Measurements from ENCODE around the gene PTPRB. TPM values are rescaled to one million over a fixed set of nuclear protein-coding genes. Genes with fewer than 3 reads are reported as not detected.
A peak's percentile ranks its signal among the peaks of the same experiment; 100 is the strongest.

PTPRB gene
- polyA plus RNA-seq, 3 donors, result 17.6 to 18.6 (median 17.9) TPM

DNA sequence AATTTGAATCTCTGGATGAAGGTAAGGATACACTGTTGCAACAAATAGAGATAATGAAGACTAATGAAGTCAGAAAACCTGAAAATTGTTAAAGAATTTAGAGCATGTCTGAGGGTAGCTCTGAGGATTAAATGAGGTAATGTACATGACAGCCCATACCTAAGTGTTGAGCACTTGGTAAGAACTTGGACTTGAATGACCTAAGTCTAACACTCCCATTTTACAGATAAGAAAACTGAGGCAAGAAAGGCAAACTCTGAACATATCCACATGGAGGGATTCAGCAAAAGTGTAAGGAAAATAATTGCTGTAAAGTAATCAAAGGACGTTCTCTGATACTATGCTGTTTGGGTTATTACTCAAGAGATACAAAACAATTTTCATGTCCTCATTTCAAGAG, 29.0 kb downstream of the PTPRB start:
- DNase-seq (ENCODE audit: extremely low read depth in 1 of 11, low read depth in 9 of 11, low spot score in 4 of 11), result no peak

DNA sequence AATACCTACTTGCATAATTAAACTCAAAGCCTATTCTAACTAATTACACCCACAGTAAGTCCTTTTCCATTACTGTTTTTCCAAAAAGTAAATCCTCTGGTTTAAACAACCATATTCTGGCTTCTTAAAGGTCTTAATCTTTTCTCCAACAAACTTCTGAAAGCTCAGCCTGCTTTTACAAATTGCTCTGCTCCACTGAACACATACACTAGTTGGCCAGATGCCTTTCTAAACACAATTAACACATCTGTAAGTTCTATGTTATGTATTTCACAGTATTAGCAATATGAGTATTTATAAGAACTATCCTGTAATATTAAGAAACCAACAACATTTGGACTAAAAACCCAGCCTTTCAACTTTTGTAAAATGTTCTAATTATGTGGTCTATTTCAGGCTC, 30.1 kb downstream of the PTPRB start:
- DNase-seq (ENCODE audit: extremely low read depth in 1 of 11, low read depth in 9 of 11, low spot score in 4 of 11), result no peak

DNA sequence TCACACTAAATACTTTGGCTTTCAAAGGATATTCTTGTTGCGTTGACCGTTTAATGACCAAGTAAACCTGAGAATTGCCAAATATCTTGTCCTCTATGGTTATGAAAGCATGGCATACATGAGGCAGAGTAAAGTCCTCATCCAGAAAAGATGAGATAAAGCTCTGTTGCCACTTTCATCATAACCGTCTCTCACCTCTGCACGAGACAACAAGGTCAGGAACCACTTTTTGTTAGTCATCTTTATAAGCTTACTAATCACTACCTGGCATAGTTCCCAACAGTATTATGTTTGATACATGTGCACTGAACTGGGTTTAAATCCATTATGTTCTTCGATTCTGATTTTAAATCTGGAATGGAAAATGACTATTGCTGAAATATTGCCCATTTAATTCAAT, 31.3 kb downstream of the PTPRB start:
- no peak for DNase-seq (ENCODE audit: extremely low read depth in 1 of 11, low read depth in 9 of 11, low spot score in 4 of 11)

DNA sequence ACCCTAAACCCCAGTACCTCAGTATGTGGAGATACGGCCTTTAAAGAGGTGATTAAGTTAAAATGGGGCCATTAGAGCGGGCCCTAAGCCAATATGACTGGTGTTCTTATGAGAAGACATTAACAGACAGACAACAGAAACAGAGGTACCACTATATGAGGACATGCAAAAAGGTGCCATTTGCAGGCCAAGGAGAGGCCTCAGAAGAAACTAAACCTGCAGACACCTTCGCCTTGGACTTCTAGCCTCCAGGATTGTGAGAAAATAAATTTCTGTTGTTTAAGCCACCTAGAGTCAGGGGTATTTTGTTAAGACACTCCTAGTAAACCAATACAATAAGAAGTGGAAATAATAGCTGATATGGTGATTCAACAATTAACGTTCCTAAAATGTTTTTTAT, 32.6 kb downstream of the PTPRB start:
- no peak for DNase-seq (ENCODE audit: extremely low read depth in 1 of 11, low read depth in 9 of 11, low spot score in 4 of 11)

DNA sequence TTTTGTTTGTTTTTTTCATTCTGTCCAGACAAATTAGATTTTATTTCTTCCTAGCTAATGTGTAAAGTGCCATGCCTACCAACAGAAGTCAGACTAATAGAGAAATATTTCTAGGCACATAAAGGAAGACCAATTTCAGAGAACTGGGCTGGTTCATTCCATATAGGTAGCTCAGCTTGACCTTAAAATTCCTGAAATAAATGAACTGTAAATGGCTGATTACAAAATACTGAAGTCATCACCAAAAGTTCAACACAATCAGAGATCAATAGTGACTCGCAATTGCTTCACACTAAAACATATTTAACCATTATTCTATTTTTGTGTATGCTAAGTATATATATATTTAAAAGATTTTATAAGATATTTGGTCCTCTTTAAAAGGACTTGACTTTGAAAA, 34.2 kb downstream of the PTPRB start:
- no peak for DNase-seq (ENCODE audit: extremely low read depth in 1 of 11, low read depth in 9 of 11, low spot score in 4 of 11)

DNA sequence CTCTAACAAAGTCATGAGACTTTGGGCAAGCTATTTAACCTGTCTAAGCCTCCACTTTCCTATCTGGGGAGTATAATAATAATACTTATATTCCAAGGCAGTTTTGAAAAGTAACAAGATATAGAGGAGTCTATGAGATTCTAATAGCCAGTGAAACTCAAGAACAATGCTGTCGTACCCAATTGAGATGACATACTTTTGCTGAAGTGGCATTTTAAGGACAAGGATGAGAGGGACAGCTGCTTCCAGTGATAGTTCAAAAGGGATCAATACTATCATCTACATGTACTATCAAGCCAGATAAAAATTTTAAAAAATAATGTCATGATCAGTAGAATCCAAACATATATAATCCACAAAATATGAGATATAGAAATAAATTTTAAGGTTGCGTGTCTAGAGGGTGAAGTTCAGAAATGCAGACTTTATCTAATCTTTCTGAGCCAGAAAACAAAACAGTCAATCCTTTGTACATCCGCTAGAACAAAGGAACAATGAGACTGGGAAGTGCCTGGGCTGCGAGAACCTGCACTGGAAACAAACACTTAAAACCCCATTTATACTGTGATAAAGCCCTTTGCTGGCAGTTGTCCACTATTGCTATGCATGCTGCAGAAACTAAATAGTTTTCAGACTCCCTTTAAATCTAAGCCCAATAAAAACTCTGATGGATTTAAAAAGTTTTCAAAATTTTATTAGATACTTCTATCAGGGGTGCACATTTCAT, 38.6 kb downstream of the PTPRB start:
- no peak for DNase-seq (ENCODE audit: extremely low read depth in 1 of 11, low read depth in 9 of 11, low spot score in 4 of 11)

DNA sequence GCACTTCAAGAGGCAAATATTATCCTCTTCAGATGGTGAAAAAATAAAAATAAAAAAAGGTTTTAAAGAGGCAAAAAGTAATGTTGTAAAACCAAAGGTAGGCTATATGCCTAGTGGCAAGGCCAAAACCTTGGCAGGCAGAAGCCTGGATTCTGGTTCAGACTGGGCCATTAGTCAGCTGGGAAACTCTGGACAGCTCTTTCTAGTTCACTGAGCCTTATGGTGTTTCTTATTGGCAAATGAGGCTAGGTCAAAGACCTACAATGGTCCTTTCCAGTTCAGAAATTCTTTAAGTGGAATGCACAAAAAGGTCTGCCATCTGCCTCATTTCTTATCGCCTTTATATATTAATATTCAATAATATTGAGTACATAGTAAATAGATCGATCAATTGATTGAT, 44.6 kb downstream of the PTPRB start:
- DNase-seq (ENCODE audit: extremely low read depth in 1 of 11, low read depth in 9 of 11, low spot score in 4 of 11), result no peak

DNA sequence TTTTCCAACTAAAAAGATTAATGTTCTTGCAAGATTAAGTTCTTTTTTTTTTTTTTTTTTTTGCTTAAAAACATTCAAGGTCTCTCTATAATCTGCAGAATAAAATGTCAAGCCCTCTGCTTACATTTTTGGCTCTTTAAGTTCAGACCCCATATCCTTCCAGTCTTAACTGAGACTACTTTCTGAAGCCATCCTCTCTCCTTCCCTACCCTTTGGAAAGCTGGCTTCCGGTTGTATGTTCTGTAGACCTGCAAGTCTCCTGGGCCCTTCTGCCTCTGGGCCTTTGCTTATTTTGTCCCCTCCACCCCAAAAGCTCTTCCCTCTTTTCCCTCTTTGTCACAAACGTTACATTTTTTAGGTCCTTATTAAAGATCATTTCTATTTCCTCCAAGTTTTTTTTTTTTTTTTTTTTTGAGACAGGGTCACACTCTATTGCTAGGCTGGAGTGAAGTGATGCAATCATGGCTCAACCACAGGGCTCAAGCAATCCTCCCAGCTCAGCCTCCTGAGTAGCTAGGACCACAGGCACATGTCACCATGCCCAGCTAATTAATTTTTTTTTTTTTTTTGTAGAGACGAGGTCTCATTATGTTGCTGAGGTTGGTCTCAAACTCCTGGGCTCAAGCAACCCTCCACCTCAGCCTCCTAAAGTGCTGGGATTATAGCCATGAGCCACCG, 46.5 kb downstream of the PTPRB start:
- no peak for DNase-seq (ENCODE audit: extremely low read depth in 1 of 11, low read depth in 9 of 11, low spot score in 4 of 11)

DNA sequence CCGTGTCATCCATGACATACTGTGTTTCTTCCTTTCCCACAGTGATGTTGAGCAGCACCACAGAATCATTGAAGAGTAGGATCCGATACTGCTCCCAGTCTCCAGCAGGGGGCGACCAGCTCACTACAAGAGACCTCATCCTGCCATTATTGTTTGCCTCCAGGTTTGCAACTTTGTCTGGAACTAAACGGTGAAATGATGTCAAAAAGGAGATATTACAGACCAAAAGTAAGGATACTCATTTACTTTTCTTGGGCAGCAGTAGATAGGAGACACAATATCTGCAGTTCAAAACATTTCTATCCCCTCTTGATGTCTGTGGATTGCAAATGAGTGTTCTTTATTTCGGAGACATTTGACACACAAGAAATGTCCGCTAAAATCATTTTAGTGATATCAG, 47.2 kb downstream of the PTPRB start:
- DNase-seq (ENCODE audit: extremely low read depth in 1 of 11, low read depth in 9 of 11, low spot score in 4 of 11), result peak in 5 of 11 donors; percentile 22 to 57 (median 49)

DNA sequence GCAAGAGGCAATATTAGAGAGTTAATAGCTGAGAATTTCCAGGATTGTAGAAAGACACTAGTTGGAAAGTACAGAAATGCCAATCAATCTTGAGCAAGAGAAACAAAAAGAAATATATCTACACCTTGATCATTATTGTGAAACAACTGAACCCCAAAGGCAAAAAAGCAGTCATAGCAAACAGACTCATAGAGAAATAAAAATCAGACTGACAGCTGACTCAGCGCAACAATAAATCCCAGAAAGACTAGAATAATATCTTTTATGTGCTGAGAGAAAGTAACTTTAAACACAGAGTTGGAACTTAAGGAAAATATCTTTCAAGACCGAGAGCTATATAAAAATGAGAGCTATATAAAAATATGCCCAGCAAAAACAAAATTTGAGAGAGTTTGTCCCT, 52.9 kb downstream of the PTPRB start:
- DNase-seq (ENCODE audit: extremely low read depth in 1 of 11, low read depth in 9 of 11, low spot score in 4 of 11), result no peak

DNA sequence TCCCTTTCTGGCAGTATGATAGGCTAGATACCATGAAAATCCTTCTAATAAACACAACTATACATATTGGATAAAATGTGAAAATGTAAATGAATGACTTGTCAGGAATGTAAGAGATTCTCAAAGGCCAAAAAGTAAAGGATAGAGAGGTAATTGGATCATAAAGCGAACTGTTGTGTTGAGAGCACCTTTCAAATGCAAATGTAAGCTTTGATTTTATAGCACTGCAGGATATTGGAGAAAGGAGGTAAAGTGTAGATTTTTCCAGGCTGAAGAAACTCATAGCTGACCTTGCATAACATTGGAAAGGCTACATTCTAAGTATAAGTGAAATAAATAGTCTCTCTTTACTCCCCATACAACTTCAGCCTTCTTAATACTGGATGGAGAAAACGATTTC, 54.0 kb downstream of the PTPRB start:
- DNase-seq (ENCODE audit: extremely low read depth in 1 of 11, low read depth in 9 of 11, low spot score in 4 of 11), result no peak

DNA sequence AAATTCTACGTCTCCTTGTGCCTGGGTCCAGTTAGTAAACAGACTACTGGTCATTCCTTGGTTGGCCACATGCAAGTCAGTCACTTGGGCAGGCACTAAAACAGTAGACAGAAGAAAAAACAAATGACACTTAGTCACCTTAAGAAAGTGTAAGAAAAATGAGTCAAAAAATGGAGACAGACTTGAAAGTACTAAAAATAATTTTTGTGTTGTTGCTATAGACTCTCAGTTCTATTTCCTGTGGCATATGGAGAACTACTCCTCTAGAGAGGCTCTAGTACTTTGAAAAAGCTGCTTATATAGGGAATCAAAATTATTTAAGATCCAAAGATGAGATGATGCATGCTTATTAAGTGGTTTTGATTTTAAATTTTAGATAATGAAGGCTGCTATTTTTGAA, 56.0 kb downstream of the PTPRB start:
- no peak for DNase-seq (ENCODE audit: extremely low read depth in 1 of 11, low read depth in 9 of 11, low spot score in 4 of 11)

DNA sequence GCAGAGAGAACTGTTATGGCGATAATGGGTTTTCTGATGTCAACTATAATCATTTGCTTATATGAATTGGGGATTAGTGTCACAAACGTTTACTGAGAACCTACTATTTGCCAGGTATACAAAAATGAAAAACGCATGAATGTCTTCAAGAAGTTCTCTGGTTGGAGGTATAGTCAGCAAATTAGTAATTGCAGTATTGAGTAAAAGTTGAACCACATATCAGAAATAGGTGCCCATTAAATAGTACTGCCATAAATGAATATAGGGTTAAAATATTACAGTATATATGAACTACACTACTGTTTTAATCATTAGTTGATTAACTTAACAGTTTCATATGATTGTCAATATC, 60.0 kb downstream of the PTPRB start:
- no peak for DNase-seq (ENCODE audit: extremely low read depth in 1 of 11, low read depth in 9 of 11, low spot score in 4 of 11)

DNA sequence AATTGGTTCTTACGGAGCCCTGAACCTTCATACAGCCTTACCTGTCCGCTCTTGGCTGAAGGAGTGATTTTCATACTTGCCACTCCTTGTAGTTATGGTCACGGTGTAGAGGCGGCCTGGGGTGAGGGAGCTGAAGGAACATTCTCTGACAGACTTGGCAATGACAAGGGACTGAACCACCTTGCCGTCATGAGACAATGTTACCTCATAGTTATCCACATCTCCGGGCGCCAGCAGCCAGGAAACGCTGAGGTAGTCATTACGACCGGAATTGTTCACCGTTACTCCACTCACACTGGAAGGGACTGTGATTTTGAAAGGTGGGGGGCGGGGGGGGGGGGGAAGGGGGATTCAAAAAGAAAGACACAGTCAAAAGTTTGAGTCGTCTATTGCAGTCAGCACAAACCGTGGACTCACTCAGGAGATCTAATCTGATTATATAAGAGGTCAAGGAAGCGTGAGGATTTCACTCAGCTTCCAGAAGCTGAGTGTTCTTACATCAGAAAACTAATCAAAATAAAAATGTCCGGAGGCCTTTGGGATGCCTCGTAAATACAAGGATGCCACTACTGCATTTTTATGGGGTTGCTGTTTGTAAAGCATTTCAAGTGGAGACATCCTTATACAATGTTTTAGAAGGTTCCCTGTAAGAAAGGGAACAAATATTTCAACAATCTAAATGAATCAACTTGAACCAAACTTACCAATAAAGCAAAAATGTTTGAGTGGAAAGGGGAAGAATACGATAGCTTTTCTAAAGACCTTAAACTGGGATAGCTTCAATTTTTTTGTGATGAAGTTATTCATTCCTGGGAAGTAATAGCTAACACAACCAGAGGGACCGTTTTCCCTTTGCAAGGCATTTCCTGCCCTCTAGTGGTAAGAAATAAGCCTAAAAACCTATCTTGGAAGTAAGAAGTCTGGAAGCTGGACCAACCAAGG, 60.6 kb downstream of the PTPRB start:
- DNase-seq (ENCODE audit: extremely low read depth in 1 of 11, low read depth in 9 of 11, low spot score in 4 of 11), result peak; percentile 45 to 80 (median 58)

DNA sequence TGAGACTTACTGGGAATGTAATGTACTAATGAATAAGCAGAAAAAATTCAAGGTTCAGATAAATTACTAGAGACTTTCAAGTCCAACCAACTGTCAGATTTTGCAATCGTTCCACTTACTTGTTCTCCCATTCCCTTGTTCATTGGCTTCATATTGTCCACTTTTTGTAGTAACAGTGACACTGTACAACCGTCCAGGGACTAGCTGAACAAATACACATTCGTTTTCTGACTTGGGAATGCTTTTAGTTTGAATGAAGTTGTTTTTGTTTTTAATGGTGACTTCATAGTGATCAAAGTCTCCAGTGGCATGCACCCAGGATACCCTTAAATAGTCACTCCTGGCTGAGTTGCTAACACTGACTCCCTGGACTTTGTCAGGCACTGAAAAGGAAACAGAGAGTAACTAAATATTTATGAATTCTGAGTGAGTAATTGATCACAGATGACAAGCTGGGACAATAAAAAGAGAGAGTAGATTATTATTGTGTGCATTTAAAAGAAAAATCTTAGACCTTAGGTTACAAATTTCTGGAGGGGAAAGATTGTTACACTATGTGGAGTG, 65.4 kb downstream of the PTPRB start:
- DNase-seq (ENCODE audit: extremely low read depth in 1 of 11, low read depth in 9 of 11, low spot score in 4 of 11), result no peak

DNA sequence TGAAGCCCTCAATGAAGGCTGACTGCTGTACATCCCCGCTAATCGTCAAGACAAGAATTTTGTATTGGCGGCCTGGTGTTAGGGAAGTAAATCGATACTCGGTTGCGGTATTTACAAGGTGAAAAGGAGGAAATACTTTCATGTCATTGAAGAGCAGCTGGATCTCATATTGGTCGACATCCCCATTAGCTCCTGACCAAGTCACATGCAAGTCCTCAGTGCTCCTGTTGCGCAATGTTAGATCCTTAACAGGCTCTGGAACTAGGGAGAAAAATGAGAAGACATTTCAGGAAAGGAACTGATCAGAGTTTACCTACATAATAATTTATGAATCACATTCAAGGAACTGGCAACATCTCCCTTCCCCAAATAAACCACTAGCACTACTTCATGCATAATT, 66.2 kb downstream of the PTPRB start:
- no peak for DNase-seq (ENCODE audit: extremely low read depth in 1 of 11, low read depth in 9 of 11, low spot score in 4 of 11)

DNA sequence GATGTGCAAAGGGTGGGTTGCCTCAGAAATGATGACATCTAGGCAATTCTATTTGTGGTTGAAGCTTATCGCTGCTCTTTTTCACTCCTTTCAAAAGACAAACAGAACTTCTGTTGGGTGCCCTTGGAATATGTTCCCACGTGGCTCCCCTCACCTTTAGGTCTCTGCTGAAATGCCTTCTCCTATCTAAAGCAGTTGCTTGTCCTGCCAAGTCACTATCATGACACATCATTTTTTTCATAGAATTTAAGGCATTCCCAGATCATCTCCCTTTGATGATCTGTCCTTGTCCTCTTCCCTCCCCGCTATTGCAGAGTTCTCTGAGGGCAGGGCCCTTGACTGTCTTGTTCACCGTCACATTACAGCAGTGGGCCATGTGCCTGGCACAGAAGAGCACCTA, 75.7 kb downstream of the PTPRB start:
- no peak for DNase-seq (ENCODE audit: extremely low read depth in 1 of 11, low read depth in 9 of 11, low spot score in 4 of 11)

DNA sequence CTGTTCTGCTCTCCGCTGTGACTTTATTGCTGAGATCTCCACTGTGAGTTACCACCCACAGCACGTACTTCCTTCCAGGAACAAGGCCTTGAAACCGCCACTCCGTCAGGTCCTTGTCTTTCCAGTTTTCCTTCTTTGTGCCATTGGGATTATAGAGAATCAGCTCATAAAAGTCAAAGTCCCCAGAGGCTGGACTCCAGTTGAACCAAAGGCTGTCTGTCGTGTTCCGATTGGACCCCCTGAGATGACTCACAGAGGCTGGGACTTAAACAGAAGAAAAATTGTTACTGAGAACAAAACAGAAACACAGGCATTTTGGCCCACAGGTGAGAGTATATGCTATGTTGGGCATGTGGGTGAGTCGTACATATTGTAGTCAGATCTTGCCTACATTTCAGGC, 76.6 kb downstream of the PTPRB start:
- no peak for DNase-seq (ENCODE audit: extremely low read depth in 1 of 11, low read depth in 9 of 11, low spot score in 4 of 11)

DNA sequence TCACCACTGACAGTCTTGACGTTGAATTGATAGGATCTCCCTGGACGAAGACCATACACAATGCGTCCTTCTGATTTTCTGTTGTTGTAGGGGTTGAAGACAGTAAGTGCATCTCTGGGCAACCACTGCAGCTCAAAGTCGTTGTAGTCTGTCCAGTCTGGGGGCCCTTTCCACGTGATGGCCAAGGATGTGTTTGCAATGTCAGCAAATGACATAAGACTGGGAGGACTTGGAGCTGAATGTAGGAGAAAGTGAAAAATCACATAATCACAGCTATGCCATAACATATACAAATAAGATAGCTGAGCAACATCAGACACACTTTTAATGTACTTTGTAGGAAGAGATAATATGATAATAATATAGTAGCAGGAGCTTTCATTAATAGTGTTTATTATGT, 77.8 kb downstream of the PTPRB start:
- DNase-seq (ENCODE audit: extremely low read depth in 1 of 11, low read depth in 9 of 11, low spot score in 4 of 11), result no peak
